Measurements from ENCODE around the gene PSD2.

- no peak for TF ChIP-seq CTCF (conservative IDR thresholded peaks at IDR 0.05)
- TF ChIP-seq ZFX (IDR thresholded peaks at IDR 0.05): 0 out of 2 replicates have a peak, but pooled peaks have one; percentile 14
These were observed 66.7 kb downstream of the PSD2 start for GRCh38 chr5:139862313-139862712.

Measured in C4-2B (cell line).